Heart left ventricle (tissue), 16 donors: ENCODE measurements around the gene KLHL29. TPM values are rescaled to one million over a fixed set of nuclear protein-coding genes. Genes with fewer than 3 reads are reported as not detected.

Experiments
- ATAC-seq, 4 donors: fragments of 200-7000 bp; cut with Tn5 transposase; one replicate each; pipeline ENCODE4 v1.9.1; 2020 to 2022; ENCODE audit warnings: moderate library complexity in 4 of 4, mild to moderate bottlenecking in 3 of 4, moderate number of reproducible peaks in 1 of 4
- DNase-seq, 5 donors: peaks; one replicate each; pipeline ENCODE4 v3.0.0-alpha.2; 2020
- H3K27ac ChIP-seq, 12 donors: fragments of 200-600 bp; sonication (generic) in 4 of 12; one replicate each; pipeline versions ENCODE4 v1.5.0 to v1.8.0; 2016 to 2022; ENCODE audit warnings: mild to moderate bottlenecking in 2 of 12
- H3K27me3 ChIP-seq, 9 donors: fragments of 200-600 bp; sonication (generic) in 2 of 9; one replicate each; pipeline versions ENCODE4 v1.5.1 to v1.8.0; 2016 to 2022; ENCODE audit warnings: mild to moderate bottlenecking in 3 of 9
- H3K36me3 ChIP-seq, 9 donors: fragments of 200-600 bp; sonication (generic) in 2 of 9; one replicate each; pipeline versions ENCODE4 v1.5.0 to v1.8.0; 2018 to 2022; ENCODE audit warnings: mild to moderate bottlenecking in 2 of 9
- H3K4me1 ChIP-seq, 12 donors: fragments of 200-600 bp; sonication (generic) in 4 of 12; one replicate each; pipeline versions ENCODE4 v1.5.0 to v1.8.0; 2016 to 2022; ENCODE audit warnings: mild to moderate bottlenecking in 3 of 12
- H3K4me3 ChIP-seq, 12 donors: fragments of 200-600 bp; sonication (generic) in 4 of 12; one replicate each; pipeline versions ENCODE4 v1.5.0 to v1.8.0; 2017 to 2022; ENCODE audit warnings: mild to moderate bottlenecking in 9 of 12, moderate library complexity in 4 of 12
- H3K9me3 ChIP-seq, 12 donors: fragments of 200-600 bp; sonication (generic) in 4 of 12; one replicate each; pipeline versions ENCODE4 v1.5.0 to v1.8.0; 2016 to 2022; ENCODE audit warnings: mild to moderate bottlenecking in 1 of 12
- CTCF ChIP-seq, 12 donors: fragments of 200-600 bp; sonication (generic) in 4 of 12; IDR thresholded peaks; one replicate each; pipeline versions ENCODE4 v1.5.0 to v1.8.0; 2018 to 2022; ENCODE audit warnings: antibody characterized with exemption in 12 of 12, mild to moderate bottlenecking in 5 of 12
- POLR2A ChIP-seq, 2 donors: fragments of 450-650 bp; IDR thresholded peaks; one replicate each; pipeline ENCODE4 v1.6.1; 2017; ENCODE audit warnings: antibody characterized with exemption in 2 of 2, mild to moderate bottlenecking in 2 of 2, moderate library complexity in 2 of 2
- WGBS, 4 donors: extraction: QIAGEN DNeasy Blood & Tissue Kit in 2 of 4; methylation state at CpG; one replicate each; pipeline versions ENCODE4 v1.1.5 to v1.1.7; 2013 to 2018; 5-methylcytosine and 5-hydroxymethylcytosine counted together
- intact Hi-C, 10 donors: fragments of 100-400 bp; cut with DNase I; formaldehyde crosslinking; loops; one replicate each; pipeline versions ENCODE4 v1.11.1 to v1.14.2; 2022
- polyA plus RNA-seq, 2 donors: library from polyadenylated mRNA; stranded (reverse); fragments of 200-250 nt; gene quantifications; one replicate each; pipeline ENCODE4 v1.2.3, GENCODE V29; 2013
- total RNA-seq, 9 donors: library from RNA; depleted of rRNA in 2 of 9; stranded (reverse); fragments of >200 nt in 2 of 9; fragmentation: NEBNext Ultra II Directional in 3 of 9; extraction: Animal tissue kit (Norgen Biotek cat#: 25700) in 3 of 9; gene quantifications; one replicate each; pipeline versions ENCODE4 v1.1.0 to v1.2.4, GENCODE V29; 2016 to 2023
- donor health status: ischemic (EF 13 %, LVEDD 7.1; RV severe dilation, severe dysfunction).
- donor health status: healthy with polysubstance abuse.
- donor health status: DM: no; HTN: yes; CAD: no.
- donor health status: DM: no; HTN: no; CAD: no.
- donor health status: ischemic (EF 25% LVEDD 6.9; RV normal size, moderate dysfunction).
- donor health status: ischemic (EF 25% LVEDD 5.7; RV mildly dilated, moderate dysfunction).
- donor health status: healthy.
- donor health status: DM: yes; HTN: yes; CAD: no.
- donor health status: ischemic (EF 35%, LVEDD 5.7; RV mildly dilated, moderate dysfunction).
- donor health status: nonischemic (EF 11% LVEDD 7.7; RV severe dilation, severe dysfunction).
- donor health status: DM: yes; HTN: yes; CAD: no.
- donor health status: PGD.
- donor health status: ischemic (EF 29% LVEDD 5.4; RV normal size, mild dysfunction).
- donor health status: nonischemic (EF 23%, LVEDD 6.1; RV moderate dilation, normal function).

The KLHL29 gene
- total and polyA plus RNA-seq, 11 donors = 0.74 to 2.7 (median 1.1) TPM

GRCh38 chr2:23509596-23510292 is 124.8 kb downstream of the KLHL29 start:
- DNase-seq (peak in 1 of 5 donors; percentile 14), ATAC-seq (no peak)
- Histone ChIP-seq H3K27ac (no peak overlapping the region), H3K4me1 (peaks cover 0 to 50% (median 20%) of the 10 kb centered on the region in 12 donors), H3K4me3 (no peak overlapping the region), H3K36me3 (no peaks in the 10 kb centered on the region), H3K27me3 (peaks cover 0 to 11% (median 0%) of the 10 kb centered on the region in 9 donors), H3K9me3 (no peaks in the 10 kb centered on the region)
- intact Hi-C loops = loop anchor here in 1 of 10 donors (10.0 kb wide), 1 partner anchor 55 kb away; no protein-coding TSS in a partner anchor
- 57 to 77% (median 71%) methylated on average over 9 of the region's 9 CpGs for WGBS, 4 donors
- no peak for TF ChIP-seq CTCF (IDR thresholded peaks at IDR 0.05)
- no peak for TF ChIP-seq POLR2A (IDR thresholded peaks at IDR 0.05)

DNA sequence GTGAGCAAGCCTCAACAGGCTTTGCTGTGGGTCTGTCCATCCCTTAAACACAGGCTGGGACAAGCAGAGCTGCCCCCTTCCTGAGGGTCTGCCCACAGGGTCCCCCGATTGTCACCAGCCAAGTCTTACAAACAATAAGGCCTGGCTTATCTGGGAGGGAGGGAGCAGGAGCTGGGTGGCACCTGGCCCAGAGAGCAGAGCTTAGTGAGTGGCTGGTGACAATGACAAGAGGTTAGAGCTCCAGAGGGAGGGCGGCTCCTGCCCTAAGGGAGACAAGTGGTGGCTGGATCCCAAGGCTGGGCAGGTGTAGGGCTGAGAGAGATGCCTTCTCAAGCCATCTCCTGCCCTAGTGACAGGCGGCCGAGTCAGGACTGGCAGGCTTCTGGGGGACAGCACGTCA is 125.5 kb downstream of the KLHL29 start:
- Histone ChIP-seq H3K36me3 (no peaks in the 10 kb centered on the region), H3K4me1 (peaks cover 0 to 51% (median 20%) of the 10 kb centered on the region in 12 donors), H3K9me3 (no peaks in the 10 kb centered on the region), H3K27ac (no peak overlapping the region), H3K27me3 (peaks cover 0 to 11% (median 0%) of the 10 kb centered on the region in 9 donors), H3K4me3 (no peak overlapping the region)
- DNase-seq = peak in 2 of 5 donors; percentile 57 to 71
- intact Hi-C loops = no loop called here
- WGBS, 4 donors = 43 to 84% (median 67%) methylated on average over 5 of the region's 5 CpGs
- TF ChIP-seq CTCF (IDR thresholded peaks at IDR 0.05) = no peak
- ATAC-seq = peak; percentile 35 to 80 (median 75)

GRCh38 chr2:23512778-23513177 is 127.8 kb downstream of the KLHL29 start:
- intact Hi-C loops = no loop called here
- ATAC-seq (no peak), DNase-seq (no peak)
- Histone ChIP-seq H3K4me1 (peaks cover 0 to 28% (median 5%) of the 10 kb centered on the region in 12 donors), H3K9me3 (no peaks in the 10 kb centered on the region), H3K4me3 (no peak overlapping the region), H3K27me3 (peaks cover 0 to 11% (median 0%) of the 10 kb centered on the region in 9 donors), H3K36me3 (no peaks in the 10 kb centered on the region), H3K27ac (peak overlapping the region in 1 of 12 donors; percentile 82)
- TF ChIP-seq CTCF (IDR thresholded peaks at IDR 0.05) (no peak), POLR2A (IDR thresholded peaks at IDR 0.05) (no peak)
- 83 to 90% (median 89%) methylated on average over 8 of the region's 8 CpGs for WGBS, 4 donors

DNA sequence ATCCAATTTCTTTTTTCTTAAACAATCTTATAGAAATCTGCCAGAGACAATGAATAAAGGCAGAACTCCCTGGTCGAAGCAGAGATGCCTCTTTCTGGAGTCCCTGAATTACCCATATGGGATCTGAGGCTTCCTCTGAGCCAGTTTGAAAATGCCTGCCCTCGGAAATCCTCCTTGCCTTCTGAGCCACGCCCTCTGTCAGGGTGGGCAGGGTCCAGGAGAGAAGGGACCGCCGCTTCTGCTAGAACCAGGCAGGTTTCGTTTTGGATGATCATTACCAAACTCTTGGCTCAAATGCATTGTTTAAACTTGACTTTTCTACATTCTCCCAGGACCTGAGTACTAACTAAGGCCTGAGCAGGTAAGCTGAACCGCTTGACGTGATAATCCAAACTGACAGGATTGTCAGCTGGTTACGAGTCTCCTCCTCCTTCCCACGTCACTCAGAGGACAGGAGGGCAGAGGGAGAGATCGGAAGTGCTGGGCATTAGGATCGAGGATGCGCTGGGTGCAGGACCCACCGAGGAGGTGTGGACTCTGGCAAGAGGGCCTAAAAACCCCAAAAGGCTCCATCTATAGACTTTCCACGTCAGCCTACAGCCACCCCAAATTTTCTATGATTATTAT is 128.4 kb downstream of the KLHL29 start:
- 75 to 81% (median 78%) methylated on average over 15 of the region's 15 CpGs for WGBS, 4 donors
- H3K9me3 ChIP-seq = no peaks in the 10 kb centered on the region
- H3K4me3 ChIP-seq = no peak overlapping the region
- H3K27me3 ChIP-seq = peaks cover 0 to 11% (median 0%) of the 10 kb centered on the region in 9 donors
- DNase-seq = no peak
- peaks cover 0 to 22% (median 2%) of the 10 kb centered on the region in 12 donors for H3K4me1 ChIP-seq
- intact Hi-C loops = no loop called here
- H3K36me3 ChIP-seq = no peaks in the 10 kb centered on the region
- TF ChIP-seq POLR2A (IDR thresholded peaks at IDR 0.05) (no peak), CTCF (IDR thresholded peaks at IDR 0.05) (no peak)
- ATAC-seq = no peak
- H3K27ac ChIP-seq = peak overlapping the region in 1 of 12 donors; percentile 82
